ENCODE measurements around the gene PLXDC1. TPM values are rescaled to one million over a fixed set of nuclear protein-coding genes. Genes with fewer than 3 reads are reported as not detected.
"Not testable (repeated sequence)": the region's sequence is repeated elsewhere in the genome, so short reads cannot be mapped to it uniquely, and the experiment has no call there.

Gene PLXDC1
- total RNA-seq, 1 donor, result 2.9 TPM

- H3K4me1 ChIP-seq (ENCODE audit: insufficient read depth, low read length), result no peaks in the 10 kb centered on the region
- no peak overlapping the region for H3K4me3 ChIP-seq (ENCODE audit: insufficient read depth, low read length)
- no peaks in the 10 kb centered on the region for H4K20me1 ChIP-seq (ENCODE audit: insufficient read depth, low read length)
- DNase-seq (ENCODE audit: insufficient read length, low spot score, missing footprints), result no peak
- no peak overlapping the region for H3K27ac ChIP-seq (ENCODE audit: low read depth, low read length)
- H3K27me3 ChIP-seq (ENCODE audit: insufficient read depth, low read length), result peaks cover 19% of the 10 kb centered on the region
- H2AFZ ChIP-seq (ENCODE audit: low read length), result no peak overlapping the region
- no peaks in the 10 kb centered on the region for H3K36me3 ChIP-seq (ENCODE audit: insufficient read depth, low read length)
- H3K4me2 ChIP-seq (ENCODE audit: insufficient read depth, low read length), result no peak overlapping the region
- no peaks in the 10 kb centered on the region for H3K79me2 ChIP-seq (ENCODE audit: insufficient read depth, low read length)
- TF ChIP-seq CTCF (IDR thresholded peaks at IDR 0.05; ENCODE audit: extremely low read depth, low read depth, low read length), result no peak
- peaks cover 15% of the 10 kb centered on the region for H3K9me3 ChIP-seq (ENCODE audit: low read depth, low read length)
These were observed 100.3 kb downstream of the PLXDC1 start for GRCh38 chr17:39051001-39051585.

GRCh38 chr17:39045948-39046679 lies 105.3 kb downstream of the PLXDC1 start:
- no peaks in the 10 kb centered on the region for H3K4me1 ChIP-seq (ENCODE audit: insufficient read depth, low read length)
- TF ChIP-seq CTCF (IDR thresholded peaks at IDR 0.05; ENCODE audit: extremely low read depth, low read depth, low read length), result no peak
- H3K9me3 ChIP-seq (ENCODE audit: low read depth, low read length), result peaks cover 17% of the 10 kb centered on the region
- H2AFZ ChIP-seq (ENCODE audit: low read length), result no peak overlapping the region
- H3K36me3 ChIP-seq (ENCODE audit: insufficient read depth, low read length), result no peaks in the 10 kb centered on the region
- H3K4me2 ChIP-seq (ENCODE audit: insufficient read depth, low read length), result no peak overlapping the region
- no peak for DNase-seq (ENCODE audit: insufficient read length, low spot score, missing footprints)
- H4K20me1 ChIP-seq (ENCODE audit: insufficient read depth, low read length), result no peaks in the 10 kb centered on the region
- peaks cover 5% of the 10 kb centered on the region for H3K27me3 ChIP-seq (ENCODE audit: insufficient read depth, low read length)
- no peaks in the 10 kb centered on the region for H3K79me2 ChIP-seq (ENCODE audit: insufficient read depth, low read length)
- no peak overlapping the region for H3K4me3 ChIP-seq (ENCODE audit: insufficient read depth, low read length)
- no peak overlapping the region for H3K27ac ChIP-seq (ENCODE audit: low read depth, low read length)

- Histone ChIP-seq H3K27me3 (ENCODE audit: insufficient read depth, low read length) (peaks cover 16% of the 10 kb centered on the region), H3K36me3 (ENCODE audit: insufficient read depth, low read length) (no peaks in the 10 kb centered on the region), H3K27ac (ENCODE audit: low read depth, low read length) (no peak overlapping the region), H4K20me1 (ENCODE audit: insufficient read depth, low read length) (no peaks in the 10 kb centered on the region), H2AFZ (ENCODE audit: low read length) (no peak overlapping the region), H3K4me2 (ENCODE audit: insufficient read depth, low read length) (no peak overlapping the region), H3K4me1 (ENCODE audit: insufficient read depth, low read length) (no peaks in the 10 kb centered on the region), H3K79me2 (ENCODE audit: insufficient read depth, low read length) (no peaks in the 10 kb centered on the region), H3K4me3 (ENCODE audit: insufficient read depth, low read length) (no peak overlapping the region), H3K9me3 (ENCODE audit: low read depth, low read length) (no peaks in the 10 kb centered on the region)
- no peak for DNase-seq (ENCODE audit: insufficient read length, low spot score, missing footprints)
- TF ChIP-seq CTCF (IDR thresholded peaks at IDR 0.05; ENCODE audit: extremely low read depth, low read depth, low read length), result no peak
These were observed 115.4 kb downstream of the PLXDC1 start for GRCh38 chr17:39036009-39036408.

GRCh38 chr17:39035578-39035977 lies 115.9 kb downstream of the PLXDC1 start:
- not testable (repeated sequence) for H3K9me3 ChIP-seq (ENCODE audit: low read depth, low read length); H4K20me1 ChIP-seq (ENCODE audit: insufficient read depth, low read length); H3K79me2 ChIP-seq (ENCODE audit: insufficient read depth, low read length); H3K4me2 ChIP-seq (ENCODE audit: insufficient read depth, low read length); H3K4me3 ChIP-seq (ENCODE audit: insufficient read depth, low read length); H3K36me3 ChIP-seq (ENCODE audit: insufficient read depth, low read length); H3K27ac ChIP-seq (ENCODE audit: low read depth, low read length); H2AFZ ChIP-seq (ENCODE audit: low read length); H3K4me1 ChIP-seq (ENCODE audit: insufficient read depth, low read length); DNase-seq (ENCODE audit: insufficient read length, low spot score, missing footprints)
- H3K27me3 ChIP-seq (ENCODE audit: insufficient read depth, low read length), result peaks cover 11% of the 10 kb centered on the region

All from osteoblast (primary cell).